ENCODE data around the gene IL16.

The IL16 gene

GRCh38 chr15:81182031-81182755, 14.5 kb upstream of the IL16 start:
- Mint-ChIP-seq H3K9me3 (no peaks in the 10 kb centered on the region), H3K4me3 (no peak overlapping the region), H3K36me3 (ENCODE audit: insufficient read depth) (no peaks in the 10 kb centered on the region), H3K27me3 (peaks cover 53 to 60% of the 10 kb centered on the region in 2 donors), H3K27ac (no peak overlapping the region), H3K4me1 (ENCODE audit: low read depth in 2 of 2) (no peaks in the 10 kb centered on the region)
- DNase-seq (no peak), ATAC-seq (replicated peaks) (no peak)

DNA sequence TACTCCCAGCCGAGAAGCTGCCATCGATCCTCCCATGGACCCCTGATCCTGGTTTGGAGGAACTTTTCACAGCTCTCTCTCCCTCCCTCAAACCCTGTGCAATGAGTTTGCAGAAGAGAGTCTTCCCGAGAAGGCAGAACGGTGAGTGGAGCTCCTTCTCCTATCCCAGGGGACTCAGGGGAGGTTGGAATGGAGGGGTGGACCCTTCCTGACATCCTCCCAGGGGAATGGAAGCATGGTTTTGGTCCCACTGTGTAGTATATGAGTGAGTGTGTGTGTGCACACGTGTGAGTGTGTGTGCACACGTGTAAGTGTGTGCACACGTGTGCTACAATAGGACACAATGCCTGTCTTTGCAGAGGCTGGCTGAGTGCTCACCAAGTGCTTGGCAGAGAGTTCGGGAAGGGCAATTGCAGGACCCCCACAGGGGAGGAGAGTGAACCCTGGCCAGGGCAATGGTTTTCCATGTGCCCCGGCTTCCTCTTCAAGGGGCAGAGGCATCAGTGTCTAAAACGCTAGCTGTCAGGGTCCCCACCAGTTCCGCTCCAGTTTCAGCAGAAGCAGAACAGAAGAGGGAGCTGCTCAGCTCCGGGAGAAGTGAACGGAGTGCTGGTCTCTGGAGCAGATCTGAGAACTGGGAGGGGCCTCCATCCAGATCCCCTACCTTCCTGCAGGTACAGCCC, 13.8 kb upstream of the IL16 start:
- ATAC-seq (replicated peaks) (no peak), DNase-seq (no peak)
- H3K4me1 Mint-ChIP-seq (ENCODE audit: low read depth in 2 of 2) = no peaks in the 10 kb centered on the region
- peaks cover 60 to 67% of the 10 kb centered on the region in 2 donors for H3K27me3 Mint-ChIP-seq
- no peaks in the 10 kb centered on the region for H3K36me3 Mint-ChIP-seq (ENCODE audit: insufficient read depth)
- no peak overlapping the region for H3K4me3 Mint-ChIP-seq
- no peaks in the 10 kb centered on the region for H3K9me3 Mint-ChIP-seq
- H3K27ac Mint-ChIP-seq = no peak overlapping the region

DNA sequence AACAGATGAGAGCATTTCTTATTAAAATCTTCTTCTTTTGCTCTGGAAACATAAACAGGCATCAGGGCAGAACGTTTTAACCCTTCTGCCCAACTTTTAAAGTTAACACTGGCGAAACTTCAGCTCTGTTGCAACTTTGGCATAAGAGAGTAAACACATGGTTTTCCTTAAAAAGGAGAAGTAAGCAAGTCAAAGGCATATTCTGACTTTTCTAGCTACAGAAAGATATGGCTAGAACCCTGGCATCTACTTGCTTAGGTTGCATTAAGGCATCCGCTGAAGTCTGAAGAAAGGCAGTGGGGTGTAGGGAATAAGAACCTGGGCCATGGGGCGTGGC, 13.3 kb upstream of the IL16 start:
- Mint-ChIP-seq H3K27ac (no peak overlapping the region), H3K4me3 (no peak overlapping the region), H3K9me3 (no peaks in the 10 kb centered on the region), H3K4me1 (ENCODE audit: low read depth in 2 of 2) (no peaks in the 10 kb centered on the region), H3K36me3 (ENCODE audit: insufficient read depth) (no peaks in the 10 kb centered on the region), H3K27me3 (peaks cover 65 to 72% of the 10 kb centered on the region in 2 donors)
- DNase-seq (no peak), ATAC-seq (replicated peaks) (no peak)

DNA sequence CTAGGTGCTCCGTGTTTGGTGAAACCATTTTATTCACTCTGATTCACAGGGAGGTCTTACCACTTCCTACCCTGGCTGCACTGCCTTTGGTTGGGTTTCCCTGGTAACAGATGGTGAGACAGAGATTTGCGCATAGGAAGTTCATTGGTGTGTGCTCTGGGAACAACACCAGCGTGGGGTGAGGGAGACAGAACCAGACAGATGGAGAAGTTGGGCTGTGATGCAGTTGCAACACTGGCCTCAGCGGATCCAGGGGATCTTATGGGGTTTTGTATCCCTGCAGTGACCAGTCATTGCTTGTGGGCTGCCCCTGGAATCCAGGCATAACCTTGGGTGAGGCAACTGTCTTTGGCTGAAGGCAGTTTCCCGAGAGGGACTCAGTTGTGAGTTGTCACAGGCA, 12.5 kb upstream of the IL16 start:
- H3K4me3 Mint-ChIP-seq = no peak overlapping the region
- no peaks in the 10 kb centered on the region for H3K9me3 Mint-ChIP-seq
- ATAC-seq (replicated peaks) = no peak
- no peak overlapping the region for H3K27ac Mint-ChIP-seq
- H3K27me3 Mint-ChIP-seq = peaks cover 65 to 79% of the 10 kb centered on the region in 2 donors
- no peak for DNase-seq
- no peaks in the 10 kb centered on the region for H3K4me1 Mint-ChIP-seq (ENCODE audit: low read depth in 2 of 2)
- no peaks in the 10 kb centered on the region for H3K36me3 Mint-ChIP-seq (ENCODE audit: insufficient read depth)

- DNase-seq (no peak), ATAC-seq (replicated peaks) (no peak)
- Mint-ChIP-seq H3K9me3 (no peaks in the 10 kb centered on the region), H3K27me3 (peaks cover 65 to 69% of the 10 kb centered on the region in 2 donors), H3K27ac (no peak overlapping the region), H3K4me3 (no peak overlapping the region), H3K36me3 (ENCODE audit: insufficient read depth) (no peaks in the 10 kb centered on the region), H3K4me1 (ENCODE audit: low read depth in 2 of 2) (no peaks in the 10 kb centered on the region)
Measured at GRCh38 chr15:81185631-81186295, 10.9 kb upstream of the IL16 start.

DNA sequence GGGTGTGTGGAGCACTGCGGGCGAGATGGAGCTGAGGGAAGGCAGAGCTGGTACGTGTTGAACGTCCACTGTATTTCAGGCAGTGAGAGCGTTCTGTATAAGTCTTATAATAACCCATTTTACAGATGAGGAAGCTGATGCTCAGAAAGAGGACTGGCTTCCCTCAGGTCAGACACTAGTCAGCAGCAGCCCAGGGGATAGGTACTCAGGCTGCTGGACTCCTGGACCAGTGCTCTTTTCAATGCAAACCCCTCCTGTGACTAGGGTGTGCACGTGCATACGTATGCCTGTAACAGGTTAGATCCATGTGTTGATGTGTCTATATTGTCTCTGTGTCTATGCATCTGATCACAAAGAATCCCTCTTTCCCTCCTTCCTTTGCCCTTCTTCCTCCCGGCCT, 8.3 kb upstream of the IL16 start:
- peaks cover 67% of the 10 kb centered on the region in 2 donors for H3K27me3 Mint-ChIP-seq
- H3K4me3 Mint-ChIP-seq = no peak overlapping the region
- no peak overlapping the region for H3K27ac Mint-ChIP-seq
- ATAC-seq (replicated peaks) (no peak), DNase-seq (no peak)
- H3K4me1 Mint-ChIP-seq (ENCODE audit: low read depth in 2 of 2) = no peaks in the 10 kb centered on the region
- no peaks in the 10 kb centered on the region for H3K36me3 Mint-ChIP-seq (ENCODE audit: insufficient read depth)
- H3K9me3 Mint-ChIP-seq = no peaks in the 10 kb centered on the region

DNA sequence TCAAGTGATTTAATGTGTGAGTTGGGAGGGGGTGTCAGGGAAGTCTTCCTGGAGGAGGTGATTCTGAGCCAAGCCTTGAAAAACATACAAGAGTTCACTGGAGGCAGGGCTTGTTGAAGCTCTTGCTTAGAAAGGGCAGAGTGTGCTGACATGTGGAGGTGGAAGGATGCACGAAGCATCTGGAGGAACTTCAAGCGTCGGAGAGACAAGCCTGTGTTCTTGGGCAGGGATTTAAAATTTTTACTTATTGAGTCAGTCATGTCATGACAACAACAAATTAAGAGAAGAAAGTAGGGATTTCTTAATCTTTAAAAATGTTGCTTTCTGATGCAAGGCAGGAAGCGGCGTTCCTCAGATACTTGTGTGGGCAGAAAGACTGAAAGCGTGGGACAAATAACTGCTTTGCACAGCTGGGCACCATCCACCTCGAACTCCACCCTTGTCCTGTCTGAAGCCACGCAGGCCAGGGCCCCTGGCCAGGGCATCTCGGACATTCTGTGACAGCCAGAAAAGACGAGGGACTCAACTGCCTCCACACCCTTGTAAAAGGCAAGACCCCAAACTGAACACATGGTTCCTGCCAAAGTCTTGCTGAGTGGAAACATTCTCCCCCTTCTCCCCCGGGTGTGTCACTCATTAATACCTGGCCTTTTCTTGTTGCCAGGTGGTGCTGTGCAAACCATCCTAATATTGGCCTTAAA, 6.9 kb upstream of the IL16 start:
- Mint-ChIP-seq H3K4me3 (no peak overlapping the region), H3K27ac (no peak overlapping the region), H3K4me1 (ENCODE audit: low read depth in 2 of 2) (no peaks in the 10 kb centered on the region), H3K9me3 (no peaks in the 10 kb centered on the region), H3K27me3 (peaks cover 58 to 59% of the 10 kb centered on the region in 2 donors), H3K36me3 (ENCODE audit: insufficient read depth) (no peaks in the 10 kb centered on the region)
- no peak for DNase-seq
- no peak for ATAC-seq (replicated peaks)

DNA sequence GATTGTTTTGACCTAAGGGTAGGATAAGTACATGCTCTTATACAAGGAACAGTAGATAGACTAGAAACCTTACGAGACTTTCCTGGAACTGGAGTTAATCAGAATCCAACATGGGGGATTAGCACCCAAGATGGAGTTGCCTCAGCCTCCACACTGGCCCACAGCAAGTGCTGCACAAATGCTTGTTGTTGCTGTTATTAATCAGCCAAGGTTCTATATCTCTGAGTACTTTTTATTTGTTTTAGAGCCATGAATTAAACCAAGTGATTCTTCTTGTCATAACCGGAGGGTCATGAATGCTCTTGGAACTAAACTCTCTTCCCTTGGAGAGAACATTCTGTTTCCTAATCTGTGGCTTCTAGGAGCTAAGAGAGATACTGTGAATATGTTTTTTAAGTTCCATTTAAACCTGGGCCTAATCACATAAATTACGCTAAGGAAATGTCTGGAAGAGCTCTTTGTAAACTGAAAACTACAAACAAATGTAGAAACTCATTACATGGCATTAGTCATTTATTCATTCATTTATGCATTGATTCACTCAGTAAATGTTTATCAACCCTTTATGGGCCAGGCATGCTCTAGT, 5.7 kb upstream of the IL16 start:
- Mint-ChIP-seq H3K36me3 (ENCODE audit: insufficient read depth) (no peaks in the 10 kb centered on the region), H3K9me3 (no peaks in the 10 kb centered on the region), H3K4me3 (no peak overlapping the region), H3K4me1 (ENCODE audit: low read depth in 2 of 2) (no peaks in the 10 kb centered on the region), H3K27me3 (peaks cover 61 to 62% of the 10 kb centered on the region in 2 donors), H3K27ac (no peak overlapping the region)
- DNase-seq (no peak), ATAC-seq (replicated peaks) (no peak)

DNA sequence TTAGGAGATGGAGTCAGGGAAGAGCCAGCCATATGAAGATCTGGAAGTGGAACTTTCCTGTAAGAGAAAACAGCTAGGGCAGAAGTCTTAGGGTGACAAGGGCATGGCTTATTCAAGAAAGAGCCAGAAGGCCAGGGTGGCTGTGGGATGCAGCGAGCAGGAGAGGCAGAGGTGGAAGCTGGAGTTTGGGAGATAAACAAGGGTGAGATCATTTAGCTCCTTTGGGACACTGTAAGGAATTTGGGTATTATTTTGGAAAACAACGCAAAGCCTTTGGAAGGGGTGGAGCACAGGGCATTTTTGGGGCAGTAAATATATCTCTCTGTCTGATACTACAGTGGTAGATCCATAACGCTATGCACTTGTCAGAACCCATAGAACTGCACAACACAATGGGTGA, 5.0 kb upstream of the IL16 start:
- Mint-ChIP-seq H3K27ac (no peak overlapping the region), H3K9me3 (no peaks in the 10 kb centered on the region), H3K4me1 (ENCODE audit: low read depth in 2 of 2) (no peaks in the 10 kb centered on the region), H3K36me3 (ENCODE audit: insufficient read depth) (no peaks in the 10 kb centered on the region), H3K27me3 (peaks cover 64 to 66% of the 10 kb centered on the region in 2 donors), H3K4me3 (no peak overlapping the region)
- DNase-seq = no peak
- ATAC-seq (replicated peaks) = no peak

DNA sequence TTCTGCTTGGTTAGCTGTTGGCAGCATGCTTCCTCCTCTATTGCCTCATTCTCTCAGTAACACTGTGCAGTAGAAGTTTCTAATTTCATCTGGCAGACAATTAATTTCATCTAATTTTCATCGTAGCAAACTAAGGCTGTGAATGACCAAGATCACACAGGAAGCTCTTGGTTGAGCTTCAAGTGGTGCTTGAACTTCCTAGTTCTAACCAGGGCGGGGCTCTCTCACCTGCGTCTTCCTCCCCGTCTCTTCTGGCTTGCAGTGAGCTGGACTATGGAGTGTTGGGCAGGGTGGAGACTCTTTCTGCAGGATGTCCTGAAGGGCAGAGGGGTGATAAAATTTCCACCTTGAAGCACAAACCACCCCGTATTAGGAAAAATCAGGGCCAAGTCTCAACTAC, 2.0 kb upstream of the IL16 start:
- Mint-ChIP-seq H3K36me3 (ENCODE audit: insufficient read depth) (no peaks in the 10 kb centered on the region), H3K4me3 (no peak overlapping the region), H3K27me3 (peaks cover 60 to 73% of the 10 kb centered on the region in 2 donors), H3K27ac (no peak overlapping the region), H3K4me1 (ENCODE audit: low read depth in 2 of 2) (no peaks in the 10 kb centered on the region), H3K9me3 (no peaks in the 10 kb centered on the region)
- DNase-seq (no peak), ATAC-seq (replicated peaks) (no peak)

DNA sequence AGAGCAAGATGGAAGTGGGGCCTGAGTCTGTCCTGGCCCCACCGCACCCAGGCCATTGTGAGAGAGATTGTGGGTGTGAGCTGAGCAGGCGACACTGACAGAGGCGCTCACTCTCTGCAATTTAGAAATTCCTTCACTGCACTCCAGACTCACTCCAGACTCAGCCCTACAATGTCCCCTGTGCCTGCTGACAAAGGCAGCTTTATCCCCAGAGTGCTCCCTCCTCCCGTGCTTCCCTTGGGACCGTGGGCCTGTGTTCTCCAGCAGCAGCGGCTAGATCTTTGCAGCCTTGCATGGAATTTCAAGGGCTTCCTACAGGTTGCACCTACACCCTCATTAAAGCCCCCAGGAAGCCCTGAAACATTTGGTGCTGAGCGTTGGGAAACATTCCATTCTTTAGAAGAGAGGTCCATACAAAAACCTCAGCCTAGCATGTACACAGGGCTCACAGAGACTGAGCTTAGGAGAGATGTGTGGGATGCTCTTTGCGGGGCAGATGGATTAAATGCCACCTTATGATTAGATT, 1.3 kb upstream of the IL16 start:
- Mint-ChIP-seq H3K4me3 (no peak overlapping the region), H3K27me3 (peaks cover 60 to 73% of the 10 kb centered on the region in 2 donors), H3K27ac (no peak overlapping the region), H3K4me1 (ENCODE audit: low read depth in 2 of 2) (no peaks in the 10 kb centered on the region), H3K36me3 (ENCODE audit: insufficient read depth) (no peaks in the 10 kb centered on the region), H3K9me3 (no peaks in the 10 kb centered on the region)
- ATAC-seq (replicated peaks) (no peak), DNase-seq (no peak)

DNA sequence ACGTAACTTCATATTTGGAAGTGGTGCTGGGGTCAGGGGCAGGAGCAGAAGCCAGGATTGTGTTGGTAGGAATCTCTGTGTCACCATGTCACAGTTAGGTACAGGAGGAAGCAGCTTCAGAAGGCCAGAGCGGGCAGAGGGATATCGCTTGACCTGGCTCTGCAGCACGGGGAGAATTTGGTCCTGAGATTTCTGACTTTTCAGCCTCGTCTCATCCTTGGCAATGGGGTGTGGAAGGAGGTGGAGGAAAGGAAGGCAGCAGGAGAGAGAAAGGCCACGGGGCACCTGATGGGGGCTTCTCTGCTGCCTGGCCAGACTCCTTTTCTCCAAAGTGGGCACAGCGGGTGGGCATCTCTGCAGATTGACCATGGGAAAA, 564 bp downstream of the IL16 start:
- H3K27me3 Mint-ChIP-seq = peaks cover 45 to 60% of the 10 kb centered on the region in 2 donors
- no peak for ATAC-seq (replicated peaks)
- no peak for DNase-seq
- no peaks in the 10 kb centered on the region for H3K4me1 Mint-ChIP-seq (ENCODE audit: low read depth in 2 of 2)
- H3K9me3 Mint-ChIP-seq = no peaks in the 10 kb centered on the region
- H3K27ac Mint-ChIP-seq = no peak overlapping the region
- H3K36me3 Mint-ChIP-seq (ENCODE audit: insufficient read depth) = no peaks in the 10 kb centered on the region
- H3K4me3 Mint-ChIP-seq = no peak overlapping the region

GRCh38 chr15:81197688-81198281, 1.1 kb downstream of the IL16 start:
- Mint-ChIP-seq H3K9me3 (no peaks in the 10 kb centered on the region), H3K36me3 (ENCODE audit: insufficient read depth) (no peaks in the 10 kb centered on the region), H3K4me3 (no peak overlapping the region), H3K27ac (no peak overlapping the region), H3K27me3 (peaks cover 40 to 55% of the 10 kb centered on the region in 2 donors), H3K4me1 (ENCODE audit: low read depth in 2 of 2) (no peaks in the 10 kb centered on the region)
- ATAC-seq (replicated peaks) = no peak
- DNase-seq = no peak

Measured in effector memory CD8-positive, alpha-beta T cell (primary cell).